ENCODE measurements around the gene CCDC74A.
"Not testable (repeated sequence)": the region's sequence is repeated elsewhere in the genome, so short reads cannot be mapped to it uniquely, and the experiment has no call there.

Gene CCDC74A

DNA sequence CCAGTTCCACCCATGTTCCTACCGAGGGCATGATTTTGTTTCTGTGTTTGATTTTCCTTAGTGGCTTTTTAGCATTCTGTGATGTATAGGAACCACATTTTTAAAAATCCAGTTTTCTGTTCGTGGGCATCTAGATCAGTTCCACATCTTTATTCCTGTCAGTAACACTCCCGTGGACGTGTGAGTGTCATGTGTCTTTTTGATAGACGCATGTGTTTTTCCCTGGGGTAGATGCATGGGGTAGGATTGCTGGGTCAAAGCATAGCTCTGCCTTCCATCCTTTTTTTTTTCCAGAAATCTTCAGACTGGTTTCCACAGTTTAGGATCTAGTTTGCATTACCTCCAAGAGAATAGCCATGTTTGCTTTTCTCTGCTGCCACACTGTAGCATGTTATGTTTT lies 38.7 kb downstream of the CCDC74A start:
- no peak for DNase-seq (ENCODE audit: low read depth)

DNA sequence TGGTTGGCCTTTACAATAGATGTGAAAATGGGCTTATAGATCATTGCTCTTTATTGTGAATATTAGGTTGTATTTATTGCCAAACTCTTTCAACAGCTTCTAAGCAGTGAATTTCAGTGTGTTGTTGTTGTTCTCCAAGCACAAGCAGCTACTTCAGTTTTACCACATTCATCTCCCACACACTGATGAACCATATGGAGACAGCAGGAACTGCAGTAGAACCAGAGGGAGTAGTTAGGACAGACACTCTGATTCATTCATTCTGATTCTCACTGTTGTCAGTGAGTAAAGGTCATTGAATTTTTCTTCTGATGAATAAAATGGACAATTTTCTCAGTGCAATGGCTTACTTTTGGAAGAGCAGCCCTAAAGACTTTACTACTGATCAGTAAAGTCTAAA lies 40.2 kb downstream of the CCDC74A start:
- DNase-seq (ENCODE audit: low read depth) = no peak

DNA sequence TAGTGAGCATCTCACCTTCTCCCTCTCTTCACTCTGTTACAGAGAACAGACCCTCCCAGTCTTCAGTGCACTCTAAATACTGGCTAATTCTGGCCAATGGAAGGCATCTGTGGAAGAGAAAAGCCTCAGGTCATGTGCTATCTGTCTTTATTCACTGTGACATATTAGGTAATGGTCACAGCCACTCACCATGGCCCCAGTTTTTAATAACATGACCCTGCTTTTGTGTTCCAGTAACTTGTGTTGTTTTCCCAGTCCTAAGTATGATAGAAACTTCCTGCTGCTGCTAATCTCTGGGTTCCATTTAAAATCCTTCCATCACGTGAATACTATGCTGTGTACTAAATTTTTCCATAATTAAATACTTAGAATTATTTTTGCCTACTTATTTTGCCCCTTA lies 40.7 kb downstream of the CCDC74A start:
- not testable (repeated sequence) for DNase-seq (ENCODE audit: low read depth)

DNA sequence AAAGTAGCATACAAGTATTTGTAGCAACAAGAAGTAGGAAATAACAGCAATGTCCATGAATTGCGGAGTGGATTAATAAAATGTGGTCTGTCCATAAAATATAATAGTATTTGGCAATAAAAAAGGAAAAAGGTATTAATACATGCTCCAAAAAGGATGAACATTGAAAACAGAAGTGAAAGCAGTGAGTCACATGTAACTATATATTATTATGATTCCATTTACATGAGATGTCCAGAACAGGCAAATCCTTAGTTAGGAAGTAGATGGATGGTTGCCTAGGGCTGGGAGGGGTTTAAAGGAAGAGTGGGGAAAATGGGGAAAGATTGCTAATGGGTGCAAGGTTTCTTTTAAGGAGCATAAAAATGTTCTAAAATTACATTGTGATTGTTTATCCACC lies 44.5 kb downstream of the CCDC74A start:
- no peak for DNase-seq (ENCODE audit: low read depth)

DNA sequence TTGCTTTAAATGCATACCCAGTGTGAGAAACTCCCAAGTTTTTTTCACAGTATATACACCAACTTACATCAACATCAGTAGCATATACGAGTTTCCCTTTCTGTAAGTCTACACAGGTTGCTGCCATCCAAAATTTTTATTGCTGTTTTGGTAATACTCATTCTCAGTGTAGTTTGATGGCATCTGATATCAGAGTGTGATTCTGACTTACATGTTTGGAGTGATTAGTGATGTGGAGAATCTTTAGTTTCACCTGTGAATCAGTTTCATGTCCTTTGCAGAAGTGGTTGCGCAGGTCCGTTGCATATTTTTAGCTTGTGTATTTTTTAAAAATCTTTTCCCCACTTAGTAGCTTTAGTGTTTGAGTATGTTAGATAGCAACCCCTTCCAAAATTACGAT lies 50.1 kb downstream of the CCDC74A start:
- DNase-seq (ENCODE audit: low read depth) = no peak

DNA sequence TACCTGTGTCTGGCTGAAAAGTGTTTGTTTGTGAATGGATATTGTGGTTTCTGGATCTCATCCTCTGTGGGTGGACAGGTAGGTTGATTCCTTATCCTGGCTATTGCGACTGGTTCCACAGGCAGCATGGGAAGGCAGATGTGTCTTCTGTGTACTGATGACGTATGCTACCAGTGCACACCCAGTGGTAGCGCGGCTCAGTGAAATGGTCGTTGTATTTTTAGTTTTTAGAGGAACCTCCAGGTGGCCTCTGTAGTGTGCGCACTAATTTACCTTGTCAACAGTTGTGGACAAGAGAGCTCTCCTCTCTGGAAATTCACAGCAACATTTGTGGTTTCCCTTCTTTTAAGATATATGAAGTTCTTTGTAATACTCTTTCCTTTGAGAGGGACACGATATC lies 52.5 kb downstream of the CCDC74A start:
- DNase-seq (ENCODE audit: low read depth) = no peak

Data from stimulated activated CD4-positive, alpha-beta T cell treated with anti-CD3 and anti-CD28 coated beads, Interleukin-2, amount 100 ng/mL, for 4 hours (primary cell).